ENCODE data around the gene CXCR1. TPM values are rescaled to one million over a fixed set of nuclear protein-coding genes. Genes with fewer than 3 reads are reported as not detected.

Gene CXCR1
- total RNA-seq, 2 experiments from 2014 or later = 0.08 TPM; not detected in 1

DNA sequence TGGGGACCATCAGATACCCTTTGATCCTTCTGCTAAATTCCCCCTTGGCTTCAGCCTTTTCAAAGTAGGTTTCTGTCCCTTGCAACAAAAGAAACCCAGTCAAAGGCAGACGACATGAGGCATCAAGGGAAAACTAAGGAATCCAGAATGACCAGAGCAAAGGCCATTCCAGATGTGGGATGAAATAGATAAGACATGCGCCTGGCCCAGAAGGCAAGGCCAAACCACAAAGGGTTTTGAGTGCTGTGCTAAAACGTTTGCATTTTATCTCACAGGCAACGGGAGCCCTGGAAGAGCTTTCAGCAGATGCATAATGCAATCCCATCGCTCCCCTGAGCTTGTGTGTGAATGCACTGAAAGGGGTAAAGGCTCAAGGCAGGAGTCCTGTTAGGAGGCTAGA, 17.7 kb downstream of the CXCR1 start:
- Mint-ChIP-seq H3K4me3 (no peak overlapping the region), H3K4me1 (ENCODE audit: low read depth) (no peaks in the 10 kb centered on the region), H3K27ac (no peak overlapping the region), H3K9me3 (peaks cover 2% of the 10 kb centered on the region), H3K27me3 (no peaks in the 10 kb centered on the region), H3K36me3 (ENCODE audit: low read depth) (no peaks in the 10 kb centered on the region)
- Histone ChIP-seq H3K27me3 (ENCODE audit: control insufficient read depth in 1 of 2, insufficient read depth in 2 of 2, low read length in 2 of 2) (no peaks in the 10 kb centered on the region), H3K36me3 (ENCODE audit: insufficient read depth, low read length) (no peaks in the 10 kb centered on the region), H3K4me3 (ENCODE audit: low read length) (no peak overlapping the region), H3K9me3 (ENCODE audit: control insufficient read depth in 1 of 2, insufficient read depth in 1 of 2, low read length in 2 of 2) (no peaks in the 10 kb centered on the region), H3K27ac (ENCODE audit: low read depth in 1 of 2, low read length in 2 of 2) (no peak overlapping the region), H3K4me1 (ENCODE audit: insufficient read depth, low read length) (no peaks in the 10 kb centered on the region)
- TF ChIP-seq, protein P1, sequence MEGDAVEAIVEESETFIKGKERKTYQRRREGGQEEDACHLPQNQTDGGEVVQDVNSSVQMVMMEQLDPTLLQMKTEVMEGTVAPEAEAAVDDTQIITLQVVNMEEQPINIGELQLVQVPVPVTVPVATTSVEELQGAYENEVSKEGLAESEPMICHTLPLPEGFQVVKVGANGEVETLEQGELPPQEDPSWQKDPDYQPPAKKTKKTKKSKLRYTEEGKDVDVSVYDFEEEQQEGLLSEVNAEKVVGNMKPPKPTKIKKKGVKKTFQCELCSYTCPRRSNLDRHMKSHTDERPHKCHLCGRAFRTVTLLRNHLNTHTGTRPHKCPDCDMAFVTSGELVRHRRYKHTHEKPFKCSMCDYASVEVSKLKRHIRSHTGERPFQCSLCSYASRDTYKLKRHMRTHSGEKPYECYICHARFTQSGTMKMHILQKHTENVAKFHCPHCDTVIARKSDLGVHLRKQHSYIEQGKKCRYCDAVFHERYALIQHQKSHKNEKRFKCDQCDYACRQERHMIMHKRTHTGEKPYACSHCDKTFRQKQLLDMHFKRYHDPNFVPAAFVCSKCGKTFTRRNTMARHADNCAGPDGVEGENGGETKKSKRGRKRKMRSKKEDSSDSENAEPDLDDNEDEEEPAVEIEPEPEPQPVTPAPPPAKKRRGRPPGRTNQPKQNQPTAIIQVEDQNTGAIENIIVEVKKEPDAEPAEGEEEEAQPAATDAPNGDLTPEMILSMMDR (IDR thresholded peaks at IDR 0.05) = no peak
- ChIA-PET POLR2A (no interaction called here), CTCF (no interaction called here)
- DNase-seq (no peak), ATAC-seq (ENCODE audit: poor library complexity) (no peak)
- intact Hi-C loops (cut with DNase I, micrococcal nuclease) = no loop called here

DNA sequence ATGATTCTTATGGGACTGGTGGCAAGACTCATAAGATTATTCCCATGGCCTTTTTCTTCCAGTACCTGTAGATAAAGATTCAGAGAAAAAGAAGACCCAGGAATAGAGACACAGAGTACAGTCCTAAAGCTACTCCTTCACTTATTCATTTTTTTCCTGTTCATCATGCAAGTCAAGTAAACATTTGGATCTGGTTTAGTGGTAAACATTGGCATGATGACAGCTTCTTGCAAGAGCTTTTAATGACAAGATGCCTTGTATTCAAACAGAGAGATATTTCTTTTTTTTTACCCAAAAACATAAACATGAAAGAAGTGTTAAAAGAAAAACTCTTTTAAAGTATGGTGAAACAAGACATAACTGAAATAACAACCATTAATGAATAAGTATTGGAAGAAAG, 20.7 kb downstream of the CXCR1 start:
- H3K36me3 ChIP-seq (ENCODE audit: insufficient read depth, low read length) = no peaks in the 10 kb centered on the region
- Mint-ChIP-seq H3K36me3 (ENCODE audit: low read depth) (no peaks in the 10 kb centered on the region), H3K9me3 (peaks cover 2% of the 10 kb centered on the region), H3K27me3 (no peaks in the 10 kb centered on the region), H3K4me3 (no peak overlapping the region), H3K27ac (no peak overlapping the region), H3K4me1 (ENCODE audit: low read depth) (no peaks in the 10 kb centered on the region)
- ATAC-seq (ENCODE audit: poor library complexity) = no peak
- TF ChIP-seq, protein P1 (IDR thresholded peaks at IDR 0.05) = no peak
- intact Hi-C loops (cut with DNase I, micrococcal nuclease) = no loop called here
- no peaks in the 10 kb centered on the region for H3K27me3 ChIP-seq (ENCODE audit: control insufficient read depth in 1 of 2, insufficient read depth in 2 of 2, low read length in 2 of 2)
- no peak overlapping the region for H3K4me3 ChIP-seq (ENCODE audit: low read length)
- DNase-seq = no peak
- POLR2A ChIA-PET = no interaction called here
- no peak overlapping the region for H3K27ac ChIP-seq (ENCODE audit: low read depth in 1 of 2, low read length in 2 of 2)
- H3K9me3 ChIP-seq (ENCODE audit: control insufficient read depth in 1 of 2, insufficient read depth in 1 of 2, low read length in 2 of 2) = no peaks in the 10 kb centered on the region
- no peaks in the 10 kb centered on the region for H3K4me1 ChIP-seq (ENCODE audit: insufficient read depth, low read length)
- CTCF ChIA-PET = no interaction called here

DNA sequence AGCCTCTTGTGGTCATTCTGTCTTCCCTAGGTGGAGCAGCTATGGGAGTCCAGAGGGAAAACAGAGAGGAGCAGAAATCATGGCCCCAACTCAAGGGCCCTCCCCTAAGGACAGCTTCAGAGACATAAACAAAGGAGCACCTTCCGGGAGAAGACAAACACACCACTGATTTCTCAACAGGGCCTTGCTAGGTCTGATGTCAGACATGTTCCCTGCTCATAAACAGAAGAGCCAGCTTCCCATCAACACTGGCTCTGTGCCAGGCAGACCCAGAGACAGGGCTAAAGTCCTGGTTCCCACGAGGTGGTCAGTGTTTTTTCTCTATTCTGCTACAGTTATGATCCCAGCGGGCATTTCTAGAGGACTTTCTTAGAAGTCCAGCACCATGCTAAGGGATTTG, 21.6 kb downstream of the CXCR1 start:
- Histone ChIP-seq H3K4me1 (ENCODE audit: insufficient read depth, low read length) (no peaks in the 10 kb centered on the region), H3K27ac (ENCODE audit: low read depth in 1 of 2, low read length in 2 of 2) (no peak overlapping the region), H3K27me3 (ENCODE audit: control insufficient read depth in 1 of 2, insufficient read depth in 2 of 2, low read length in 2 of 2) (no peaks in the 10 kb centered on the region), H3K9me3 (ENCODE audit: control insufficient read depth in 1 of 2, insufficient read depth in 1 of 2, low read length in 2 of 2) (no peaks in the 10 kb centered on the region), H3K36me3 (ENCODE audit: insufficient read depth, low read length) (no peaks in the 10 kb centered on the region), H3K4me3 (ENCODE audit: low read length) (no peak overlapping the region)
- no peak for ATAC-seq (ENCODE audit: poor library complexity)
- ChIA-PET POLR2A (no interaction called here), CTCF (no interaction called here)
- no peaks in the 10 kb centered on the region for H3K4me1 Mint-ChIP-seq (ENCODE audit: low read depth)
- no peak for DNase-seq
- H3K36me3 Mint-ChIP-seq (ENCODE audit: low read depth) = no peaks in the 10 kb centered on the region
- intact Hi-C loops (cut with DNase I, micrococcal nuclease) = no loop called here
- no peak overlapping the region for H3K27ac Mint-ChIP-seq
- TF ChIP-seq, protein P1 (IDR thresholded peaks at IDR 0.05) = no peak
- H3K27me3 Mint-ChIP-seq = peaks cover 3% of the 10 kb centered on the region
- H3K4me3 Mint-ChIP-seq = no peak overlapping the region
- peaks cover 2% of the 10 kb centered on the region for H3K9me3 Mint-ChIP-seq

Data from CD4-positive, alpha-beta T cell (primary cell).